22Rv1 (cell line): ENCODE data around the gene SURF6.

ENCODE experiments used
- ZFX ChIP-seq: fragments of 450-650 bp; IDR thresholded peaks from 2 replicates; pipeline ENCODE4 v1.6.1; 2017; ENCODE audit warnings: antibody characterized with exemption, borderline replicate concordance
- TF ChIP-seq, protein P1 (sequence below): fragments of 450-650 bp; IDR thresholded peaks from 2 replicates; pipeline ENCODE4 v1.5.1; 2017; ENCODE audit warnings: mild to moderate bottlenecking

DNA sequence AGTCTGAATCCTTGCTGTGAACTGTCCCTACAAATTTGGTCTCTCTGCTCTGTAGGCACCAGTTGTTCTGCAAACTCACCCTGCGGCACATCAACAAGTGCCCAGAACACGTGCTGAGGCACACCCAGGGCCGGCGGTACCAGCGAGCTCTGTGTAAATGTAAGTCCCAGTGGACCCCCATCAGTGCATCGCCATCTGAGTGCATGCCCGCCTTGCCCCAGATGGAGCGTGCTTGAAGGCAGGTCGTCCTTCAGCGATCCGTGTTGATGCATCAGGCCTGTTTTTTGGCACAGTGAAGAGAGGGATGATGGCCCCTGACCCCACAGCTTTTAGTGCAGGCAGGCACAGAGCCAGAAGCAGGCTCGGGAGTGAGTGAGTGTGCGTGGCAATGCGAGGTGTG, 21.7 kb upstream of the SURF6 start:
- TF ChIP-seq, protein P1, sequence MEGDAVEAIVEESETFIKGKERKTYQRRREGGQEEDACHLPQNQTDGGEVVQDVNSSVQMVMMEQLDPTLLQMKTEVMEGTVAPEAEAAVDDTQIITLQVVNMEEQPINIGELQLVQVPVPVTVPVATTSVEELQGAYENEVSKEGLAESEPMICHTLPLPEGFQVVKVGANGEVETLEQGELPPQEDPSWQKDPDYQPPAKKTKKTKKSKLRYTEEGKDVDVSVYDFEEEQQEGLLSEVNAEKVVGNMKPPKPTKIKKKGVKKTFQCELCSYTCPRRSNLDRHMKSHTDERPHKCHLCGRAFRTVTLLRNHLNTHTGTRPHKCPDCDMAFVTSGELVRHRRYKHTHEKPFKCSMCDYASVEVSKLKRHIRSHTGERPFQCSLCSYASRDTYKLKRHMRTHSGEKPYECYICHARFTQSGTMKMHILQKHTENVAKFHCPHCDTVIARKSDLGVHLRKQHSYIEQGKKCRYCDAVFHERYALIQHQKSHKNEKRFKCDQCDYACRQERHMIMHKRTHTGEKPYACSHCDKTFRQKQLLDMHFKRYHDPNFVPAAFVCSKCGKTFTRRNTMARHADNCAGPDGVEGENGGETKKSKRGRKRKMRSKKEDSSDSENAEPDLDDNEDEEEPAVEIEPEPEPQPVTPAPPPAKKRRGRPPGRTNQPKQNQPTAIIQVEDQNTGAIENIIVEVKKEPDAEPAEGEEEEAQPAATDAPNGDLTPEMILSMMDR: no peak
- TF ChIP-seq ZFX: no peak
